ENCODE data around the gene CABLES1.
"Not testable (repeated sequence)": the region's sequence is repeated elsewhere in the genome, so short reads cannot be mapped to it uniquely, and the experiment has no call there.

The CABLES1 gene

GRCh38 chr18:23231340-23232021 lies 96.2 kb downstream of the CABLES1 start:
- H3K4me3 ChIP-seq (ENCODE audit: low read length) = no peak overlapping the region
- peak; percentile 36 for DNase-seq (ENCODE audit: low read depth, low spot score)

- no peak for DNase-seq (ENCODE audit: low read depth, low spot score)
- H3K4me3 ChIP-seq (ENCODE audit: low read length) = no peak overlapping the region
Measured at GRCh38 chr18:23232331-23232730, 97.0 kb downstream of the CABLES1 start.

GRCh38 chr18:23234619-23235018 lies 99.3 kb downstream of the CABLES1 start:
- DNase-seq (ENCODE audit: low read depth, low spot score) = no peak
- no peak overlapping the region for H3K4me3 ChIP-seq (ENCODE audit: low read length)

DNA sequence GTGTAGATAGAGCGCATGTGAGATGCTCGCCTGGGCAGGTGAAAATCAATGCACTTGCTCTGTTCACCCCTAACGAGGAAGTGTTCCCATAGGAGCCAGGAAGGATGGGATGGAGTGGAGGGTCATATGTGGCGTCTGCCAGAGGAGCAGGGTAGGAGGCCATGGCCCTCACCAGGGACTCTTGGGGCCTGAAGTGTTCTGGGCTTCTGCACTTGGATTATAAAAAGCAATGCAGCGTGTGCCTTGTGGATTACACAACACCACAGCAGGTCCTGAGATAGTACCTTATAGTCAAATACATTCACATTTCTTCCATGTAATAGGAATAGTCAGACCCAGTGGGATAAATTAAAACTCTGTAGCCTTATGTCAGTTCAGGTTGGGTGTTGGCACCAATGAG lies 100.1 kb downstream of the CABLES1 start:
- H3K4me3 ChIP-seq (ENCODE audit: low read length) = no peak overlapping the region
- DNase-seq (ENCODE audit: low read depth, low spot score) = no peak

GRCh38 chr18:23235860-23236259 lies 100.6 kb downstream of the CABLES1 start:
- no peak for DNase-seq (ENCODE audit: low read depth, low spot score)

DNA sequence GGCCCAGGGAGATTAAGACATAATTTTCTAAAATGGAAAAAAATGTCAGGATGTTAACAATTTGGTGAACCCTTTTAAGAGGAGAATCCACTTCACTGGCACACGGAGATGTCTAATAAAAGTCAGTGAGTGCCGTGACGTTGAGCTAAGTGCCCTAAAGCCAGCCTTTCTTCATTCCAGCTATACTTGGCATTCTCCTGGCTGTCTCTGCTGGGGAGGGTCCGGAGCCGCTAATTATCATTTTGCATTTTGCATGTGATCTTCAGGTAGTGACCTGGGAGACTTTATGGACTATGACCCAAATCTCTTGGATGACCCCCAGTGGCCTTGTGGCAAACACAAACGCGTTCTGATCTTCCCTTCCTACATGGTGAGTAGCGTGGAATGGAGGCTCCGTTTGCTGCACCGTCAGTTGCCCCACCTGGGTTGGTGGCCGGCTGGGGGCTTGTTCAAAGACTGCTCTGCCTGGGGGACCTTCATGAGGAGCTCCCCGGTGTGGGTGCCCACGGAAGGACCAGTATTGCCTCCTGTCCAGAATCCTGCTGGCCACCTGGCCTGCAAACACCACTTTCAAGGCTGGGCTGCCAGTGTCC lies 101.7 kb downstream of the CABLES1 start:
- DNase-seq (ENCODE audit: low read depth, low spot score) = no peak
- no peak overlapping the region for H3K4me3 ChIP-seq (ENCODE audit: low read length)

More at GRCh38 chr18:23235860-23236259, 100.6 kb downstream of the CABLES1 start:
- H3K4me3 ChIP-seq (ENCODE audit: low read length) = no peak overlapping the region

DNA sequence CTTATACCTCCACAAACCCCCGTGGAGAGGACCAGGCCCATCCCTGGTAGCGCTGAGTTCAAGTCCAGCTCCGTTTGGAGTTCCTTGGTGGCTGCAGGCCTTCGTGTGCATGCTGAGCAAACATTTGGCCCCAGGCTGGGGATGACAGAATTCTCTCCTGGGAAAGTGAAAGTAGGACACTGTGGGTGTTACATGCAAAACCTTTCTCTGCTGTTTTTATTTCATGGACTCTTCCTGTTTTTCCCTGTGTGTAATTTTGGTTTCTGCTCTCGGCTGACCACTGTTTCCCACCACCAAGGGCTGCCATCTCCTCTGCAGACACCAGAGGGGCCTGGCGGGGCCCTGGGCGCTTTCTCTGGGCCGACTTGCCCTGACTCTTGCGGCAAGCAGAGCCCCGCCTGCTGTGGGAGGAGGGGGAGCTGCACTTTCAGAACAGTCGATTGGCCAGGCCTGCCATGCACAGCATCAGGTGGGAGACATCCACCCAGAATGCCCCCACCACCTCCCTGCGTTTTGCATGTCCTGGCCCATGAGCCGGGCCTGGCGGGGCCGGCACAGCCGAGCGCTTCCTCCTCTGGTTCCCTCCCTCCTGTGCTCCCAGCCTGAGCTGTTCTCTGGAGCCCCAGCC lies 102.4 kb downstream of the CABLES1 start:
- DNase-seq (ENCODE audit: low read depth, low spot score) = no peak
- no peak overlapping the region for H3K4me3 ChIP-seq (ENCODE audit: low read length)

- no peak overlapping the region for H3K4me3 ChIP-seq (ENCODE audit: low read length)
- DNase-seq (ENCODE audit: low read depth, low spot score) = no peak
Measured at GRCh38 chr18:23238152-23238531, 102.9 kb downstream of the CABLES1 start.

DNA sequence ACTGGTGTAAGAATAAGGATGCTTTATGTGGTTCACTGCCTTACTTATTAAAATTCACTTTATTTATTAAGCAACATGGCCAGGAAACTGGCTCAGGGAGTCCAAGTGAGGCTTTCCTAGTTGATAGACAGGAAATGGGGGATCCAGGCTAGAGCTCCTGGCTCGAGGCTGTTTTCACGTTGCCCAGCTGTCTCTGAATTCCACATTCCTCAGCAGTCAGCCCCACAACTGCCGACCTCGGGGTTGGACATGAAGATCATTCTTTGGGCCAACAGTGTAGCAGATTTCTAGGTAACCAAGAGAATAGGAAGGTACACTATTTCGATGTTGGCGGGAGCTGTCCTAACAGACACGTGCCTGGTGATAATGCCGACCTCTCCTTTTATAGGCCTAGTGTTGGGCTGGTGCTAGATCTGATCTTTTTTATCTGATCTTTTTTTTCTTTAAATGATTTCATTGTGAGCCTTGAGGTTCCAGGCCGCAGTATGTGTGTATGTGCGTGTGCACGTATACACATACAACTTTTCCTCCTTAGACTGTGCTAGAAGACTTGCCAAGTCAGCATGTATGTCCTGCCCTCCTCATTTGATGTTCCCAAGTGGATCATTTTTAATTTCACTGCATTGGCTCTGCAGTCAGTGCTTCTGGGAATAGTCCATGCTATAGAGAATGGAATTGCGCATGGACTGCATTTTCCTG lies 103.5 kb downstream of the CABLES1 start:
- no peak overlapping the region for H3K4me3 ChIP-seq (ENCODE audit: low read length)
- DNase-seq (ENCODE audit: low read depth, low spot score) = no peak

DNA sequence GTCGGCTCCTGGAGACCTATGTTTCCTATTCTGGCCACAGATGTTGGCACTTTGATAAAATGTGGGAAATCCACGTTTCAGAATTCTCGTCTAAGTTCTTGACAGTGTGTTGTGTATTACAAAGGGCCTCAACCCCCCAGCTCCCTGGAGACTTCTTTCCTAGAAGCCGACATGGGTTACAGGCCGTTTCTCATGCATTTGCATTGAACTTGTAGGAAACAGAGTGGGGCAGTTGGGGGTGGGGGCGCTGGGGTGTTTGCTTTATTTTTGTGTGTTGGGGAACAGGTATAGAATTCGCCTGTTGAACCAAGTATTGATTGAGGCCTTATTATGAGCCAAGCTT lies 104.0 kb downstream of the CABLES1 start:
- H3K4me3 ChIP-seq (ENCODE audit: low read length) = no peak overlapping the region
- no peak for DNase-seq (ENCODE audit: low read depth, low spot score)

GRCh38 chr18:23239885-23240608 lies 104.8 kb downstream of the CABLES1 start:
- no peak overlapping the region for H3K4me3 ChIP-seq (ENCODE audit: low read length)
- no peak for DNase-seq (ENCODE audit: low read depth, low spot score)

- no peak overlapping the region for H3K4me3 ChIP-seq (ENCODE audit: low read length)
- no peak for DNase-seq (ENCODE audit: low read depth, low spot score)
Measured at GRCh38 chr18:23240609-23240930, 105.3 kb downstream of the CABLES1 start.

DNA sequence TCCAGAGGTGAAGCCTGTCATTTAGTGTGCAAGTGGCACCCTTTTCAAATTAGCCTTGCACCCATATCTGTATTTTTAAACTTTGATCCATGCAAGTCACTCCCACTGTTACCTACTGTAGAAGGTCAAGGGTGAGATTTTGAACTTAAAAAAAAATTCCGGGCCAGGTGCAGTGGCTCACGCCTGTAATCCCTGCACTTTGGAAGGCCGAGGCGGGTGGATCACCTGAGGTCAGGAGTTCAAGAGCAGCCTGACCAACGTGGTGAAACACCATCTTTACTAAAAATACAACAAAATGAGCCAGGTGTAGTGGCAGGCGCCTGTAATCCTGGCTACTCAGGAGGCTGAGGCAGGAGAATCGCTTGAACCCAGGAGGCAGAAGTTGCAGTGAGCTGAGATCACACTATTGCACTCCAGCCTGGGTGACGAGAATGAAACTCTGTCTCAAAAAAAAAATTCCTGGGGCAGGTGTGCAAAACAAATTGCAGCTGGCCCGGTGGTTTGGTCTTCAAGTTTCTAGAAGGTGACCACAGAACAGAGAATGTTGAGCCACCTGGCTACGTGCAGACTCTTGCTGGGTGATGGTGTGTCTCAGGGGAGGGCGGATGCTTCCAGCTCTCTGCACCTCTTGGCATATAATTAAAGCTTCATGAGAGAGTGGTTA lies 106.7 kb downstream of the CABLES1 start:
- not testable (repeated sequence) for H3K4me3 ChIP-seq (ENCODE audit: low read length)
- peak; percentile 63 for DNase-seq (ENCODE audit: low read depth, low spot score)

DNA sequence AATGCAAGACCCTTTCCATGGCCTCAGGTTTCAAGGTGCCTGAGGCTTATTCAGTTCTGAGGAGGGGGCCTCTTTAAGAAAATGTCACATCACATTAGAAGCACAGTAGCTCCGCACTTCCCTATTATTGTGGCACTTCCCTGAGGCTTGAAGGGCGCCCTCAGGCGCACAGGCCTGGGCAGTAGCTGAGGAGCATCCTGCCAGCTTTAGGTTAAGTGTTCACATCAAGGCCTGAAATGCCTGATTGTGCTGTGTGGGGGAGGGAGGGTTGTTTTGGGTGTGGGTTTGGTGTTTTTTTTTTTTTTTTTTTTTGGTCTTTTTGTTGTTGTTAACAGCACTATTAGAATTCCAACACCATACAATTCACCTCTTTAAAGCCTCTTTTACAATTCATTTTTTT lies 107.9 kb downstream of the CABLES1 start:
- no peak for DNase-seq (ENCODE audit: low read depth, low spot score)
- H3K4me3 ChIP-seq (ENCODE audit: low read length) = no peak overlapping the region

GRCh38 chr18:23243816-23244215 lies 108.5 kb downstream of the CABLES1 start:
- DNase-seq (ENCODE audit: low read depth, low spot score) = no peak
- no peak overlapping the region for H3K4me3 ChIP-seq (ENCODE audit: low read length)

DNA sequence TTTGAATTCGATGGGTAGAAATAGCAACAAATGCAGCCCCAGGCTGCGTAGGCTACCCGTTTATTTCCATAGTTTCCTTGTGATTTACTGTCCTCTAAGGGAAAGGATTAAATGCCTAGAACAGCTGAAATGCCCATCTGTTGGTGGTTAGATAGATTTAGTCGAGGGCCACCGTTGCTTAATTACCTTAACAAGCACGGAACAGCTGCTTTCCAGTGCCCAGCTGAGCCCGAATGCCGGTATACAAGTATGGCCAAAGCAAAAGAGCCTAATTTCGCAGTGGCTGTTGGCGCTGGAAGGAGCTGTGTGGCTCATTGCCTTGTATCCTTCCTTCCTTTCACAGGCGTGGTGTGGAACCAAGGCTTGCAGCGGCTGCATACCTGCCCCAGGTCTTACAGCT lies 109.1 kb downstream of the CABLES1 start:
- H3K4me3 ChIP-seq (ENCODE audit: low read length) = no peak overlapping the region
- DNase-seq (ENCODE audit: low read depth, low spot score) = no peak

DNA sequence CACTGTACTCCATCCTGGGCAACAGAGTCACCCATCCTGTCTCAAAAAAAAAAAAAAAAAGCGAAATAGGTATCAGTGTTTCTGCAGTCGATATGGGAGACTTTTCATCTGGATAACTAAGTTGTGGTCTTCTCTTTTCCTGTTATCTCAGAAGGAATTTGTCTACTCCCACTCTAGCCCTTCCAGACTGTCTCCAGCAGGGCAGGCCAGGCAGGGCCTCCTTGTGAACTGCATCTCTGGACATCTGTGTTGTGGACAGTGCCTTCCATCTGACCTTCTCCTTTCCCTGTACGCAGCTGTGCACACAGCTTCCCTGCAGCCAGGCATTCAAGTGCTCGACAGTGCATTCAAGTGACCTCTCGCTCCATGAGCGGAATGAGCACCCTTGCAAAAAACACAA lies 110.2 kb downstream of the CABLES1 start:
- no peak for DNase-seq (ENCODE audit: low read depth, low spot score)
- H3K4me3 ChIP-seq (ENCODE audit: low read length) = no peak overlapping the region

- DNase-seq (ENCODE audit: low read depth, low spot score) = no peak
- no peak overlapping the region for H3K4me3 ChIP-seq (ENCODE audit: low read length)
Measured at GRCh38 chr18:23247331-23247730, 112.0 kb downstream of the CABLES1 start.

- H3K4me3 ChIP-seq (ENCODE audit: low read length) = no peak overlapping the region
- DNase-seq (ENCODE audit: low read depth, low spot score) = no peak
Measured at GRCh38 chr18:23247896-23248295, 112.6 kb downstream of the CABLES1 start.

All from Jurkat, Clone E6-1 (cell line).